GM12873 (cell line): ENCODE measurements around the gene RNF167.
A peak's percentile ranks its signal among the peaks of the same experiment; 100 is the strongest.

Experiments
- CTCF ChIP-seq: IDR thresholded peaks from 2 replicates; pipeline ENCODE4 v1.5.1; 2012; ENCODE audit warnings: low read depth, mild to moderate bottlenecking, moderate library complexity, low read length, control low read depth; ENCODE audit not compliant: insufficient read depth; ENCODE audit errors: missing control alignments

RNF167 gene

GRCh38 chr17:4908301-4908700 is 31.8 kb upstream of the RNF167 start:
- no peak for TF ChIP-seq CTCF

- TF ChIP-seq CTCF = peak; percentile 85
These were observed 31.2 kb upstream of the RNF167 start for GRCh38 chr17:4908711-4909496.

- no peak for TF ChIP-seq CTCF
These were observed 26.1 kb upstream of the RNF167 start for GRCh38 chr17:4913994-4914393.

GRCh38 chr17:4919511-4920047 is 20.5 kb upstream of the RNF167 start:
- no peak for TF ChIP-seq CTCF

- no peak for TF ChIP-seq CTCF
These were observed 19.6 kb upstream of the RNF167 start for GRCh38 chr17:4920351-4921048.

GRCh38 chr17:4921320-4921719 is 18.7 kb upstream of the RNF167 start:
- no peak for TF ChIP-seq CTCF

GRCh38 chr17:4928881-4929280 is 11.2 kb upstream of the RNF167 start:
- TF ChIP-seq CTCF = no peak
